IPS DF 6.9 (cell line): ENCODE results near the gene FGF14.

Experiments used
- DNase-seq: peaks from one replicate; pipeline ENCODE4 v3.0.0-alpha.2; 2013; ENCODE audit warnings: low read depth, low spot score
- H3K27ac ChIP-seq: one replicate; pipeline ENCODE4 v1.5.1; 2013; ENCODE audit warnings: low read length, control low read depth
- H3K27me3 ChIP-seq: 2 replicates; pipeline ENCODE4 v1.6.1; 2013; ENCODE audit warnings: mild to moderate bottlenecking, low read length; ENCODE audit not compliant: control insufficient read depth, insufficient read depth
- H3K36me3 ChIP-seq: 2 replicates; pipeline ENCODE4 v1.6.1; 2013; ENCODE audit warnings: low read length; ENCODE audit not compliant: control insufficient read depth, insufficient read depth
- H3K4me1 ChIP-seq: 2 replicates; pipeline ENCODE4 v1.6.1; 2013; ENCODE audit warnings: low read length; ENCODE audit not compliant: control insufficient read depth, insufficient read depth
- H3K4me3 ChIP-seq: 2 replicates; pipeline ENCODE4 v1.5.1; 2013; ENCODE audit warnings: mild to moderate bottlenecking, low read length
- H3K9me3 ChIP-seq: 2 replicates; pipeline ENCODE4 v1.6.1; 2013; ENCODE audit warnings: low read length, inconsistent platforms; ENCODE audit not compliant: control insufficient read depth, insufficient read depth
- WGBS: extraction: QIAGEN DNeasy Blood & Tissue Kit; methylation state at CpG from one replicate; pipeline ENCODE4 v1.1.7; 2013; ENCODE audit warnings: mixed read lengths, missing lambda C conversion rate; ENCODE audit not compliant: insufficient read length, insufficient coverage; 5-methylcytosine and 5-hydroxymethylcytosine counted together

The FGF14 gene

DNA sequence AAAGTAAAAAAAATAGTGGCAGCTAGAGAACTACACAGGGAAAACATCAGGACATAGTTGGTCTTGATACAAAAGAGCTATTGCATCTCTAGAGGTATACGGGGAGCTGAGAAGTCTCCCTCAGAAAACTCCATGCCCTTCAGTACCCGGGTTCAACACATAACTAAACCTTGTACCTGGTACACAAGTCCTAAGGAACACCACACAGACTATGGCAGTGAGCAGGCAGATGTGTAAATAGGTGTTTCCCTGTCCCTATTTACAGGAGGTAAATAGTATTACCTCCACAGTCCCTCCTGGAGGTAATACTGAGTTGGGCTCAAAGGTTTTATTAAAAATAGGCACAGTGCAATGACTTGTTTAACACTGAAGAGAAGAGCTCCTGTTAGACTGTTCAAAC is 5.9 kb downstream of the FGF14 start:
- no peaks in the 10 kb centered on the region; the same call in 1 of the 2 replicates for H3K4me1 ChIP-seq
- no peak for DNase-seq
- H3K36me3 ChIP-seq, result no peaks in the 10 kb centered on the region
- no CpG with 5 or more reads among the region's 2 CpGs for WGBS
- no peaks in the 10 kb centered on the region for H3K9me3 ChIP-seq
- no peak overlapping the region for H3K27ac ChIP-seq
- no peak overlapping the region for H3K4me3 ChIP-seq
- peaks cover 9% of the 10 kb centered on the region; the same call in 1 of the 2 replicates for H3K27me3 ChIP-seq

- Histone ChIP-seq H3K4me1 (no peaks in the 10 kb centered on the region; the same call in 1 of the 2 replicates), H3K27ac (no peak overlapping the region), H3K9me3 (no peaks in the 10 kb centered on the region), H3K27me3 (peaks cover 4% of the 10 kb centered on the region; the same call in 1 of the 2 replicates), H3K36me3 (no peaks in the 10 kb centered on the region), H3K4me3 (peak overlapping the region; percentile 82; the same call in 1 of the 2 replicates)
- no peak for DNase-seq
- no CpG with 5 or more reads among the region's 10 CpGs for WGBS
Observed at GRCh38 chr13:102395174-102395573, 6.7 kb downstream of the FGF14 start.

DNA sequence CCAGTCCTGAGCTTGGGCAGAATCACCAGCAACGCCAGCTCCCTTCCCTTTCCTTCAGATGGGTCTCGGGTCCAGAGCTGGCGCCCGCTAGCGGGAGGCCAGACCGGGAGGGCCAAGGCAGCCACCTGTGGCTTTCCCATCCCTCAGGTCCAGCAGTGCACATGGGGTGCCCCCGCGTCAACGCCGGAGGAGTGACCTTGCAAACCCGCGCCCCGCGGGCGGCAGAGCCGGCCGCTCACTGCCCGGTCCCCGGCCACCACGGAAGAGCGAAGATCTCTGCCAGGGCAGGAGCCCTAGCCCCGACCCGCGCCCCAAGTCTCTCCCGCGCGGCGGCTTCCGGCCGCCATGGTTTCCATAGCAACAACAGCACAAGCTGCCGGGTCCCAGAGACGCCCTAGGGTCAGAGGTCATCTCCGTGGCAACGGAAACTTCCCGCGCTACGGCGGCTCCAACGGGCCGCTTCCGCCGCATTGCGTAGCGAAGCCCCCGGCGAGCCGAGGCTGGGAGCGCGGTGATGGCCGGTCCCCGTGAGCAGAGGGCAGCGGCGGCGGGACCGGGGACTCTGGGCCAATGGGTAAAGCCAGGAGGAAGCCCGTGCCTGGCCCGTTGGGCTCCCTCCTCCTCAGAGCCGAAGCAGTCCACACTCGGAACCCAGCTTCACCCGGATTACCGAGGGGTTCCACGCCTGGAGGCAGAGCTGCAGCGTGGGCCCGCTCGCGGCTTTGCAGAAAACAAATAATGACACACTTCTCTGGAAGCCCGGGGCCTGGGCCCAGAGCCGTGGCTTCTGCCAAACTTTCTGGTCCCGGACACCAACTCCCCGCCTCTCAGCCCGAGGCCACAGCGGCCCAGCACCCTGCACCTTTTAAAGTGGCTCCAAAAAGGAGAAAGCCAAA is 7.4 kb downstream of the FGF14 start:
- H3K4me1 ChIP-seq, result no peaks in the 10 kb centered on the region; the same call in 1 of the 2 replicates
- DNase-seq, result peak; percentile 89
- H3K27me3 ChIP-seq, result peaks cover 2% of the 10 kb centered on the region; the same call in 1 of the 2 replicates
- H3K9me3 ChIP-seq, result no peaks in the 10 kb centered on the region
- no peaks in the 10 kb centered on the region for H3K36me3 ChIP-seq
- H3K4me3 ChIP-seq, result peak overlapping the region; percentile 82; the same call in 1 of the 2 replicates
- no peak overlapping the region for H3K27ac ChIP-seq
- WGBS, result no CpG with 5 or more reads among the region's 72 CpGs

- Histone ChIP-seq H3K27me3 (no peaks in the 10 kb centered on the region), H3K36me3 (no peaks in the 10 kb centered on the region), H3K4me1 (no peaks in the 10 kb centered on the region; the same call in 1 of the 2 replicates), H3K27ac (no peak overlapping the region), H3K9me3 (no peaks in the 10 kb centered on the region), H3K4me3 (no peak overlapping the region)
- DNase-seq, result no peak
- WGBS, result no CpG with 5 or more reads among the region's 7 CpGs
Observed at GRCh38 chr13:102392481-102393209, 9.2 kb downstream of the FGF14 start.

DNA sequence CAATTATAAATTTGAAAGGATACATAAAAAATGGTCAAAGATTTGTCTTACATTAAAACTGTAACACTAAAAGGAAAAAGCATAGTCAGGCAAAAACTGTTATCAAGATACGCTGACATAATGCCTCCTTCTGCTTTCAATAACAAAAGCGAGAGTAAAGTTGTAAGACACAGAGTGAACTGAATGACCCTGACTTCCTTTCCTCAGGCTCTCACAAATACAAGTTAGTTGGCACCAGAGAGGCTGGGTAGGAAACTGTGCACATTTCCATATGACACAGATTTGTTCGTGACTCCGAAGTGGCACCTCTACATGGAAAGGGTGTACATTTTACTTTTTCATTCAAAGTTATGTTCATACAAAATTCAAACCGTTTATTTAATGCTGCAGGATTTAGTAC is 15.4 kb downstream of the FGF14 start:
- H3K4me1 ChIP-seq, result no peaks in the 10 kb centered on the region
- no CpG with 5 or more reads among the region's 5 CpGs for WGBS
- H3K27ac ChIP-seq, result no peak overlapping the region
- H3K36me3 ChIP-seq, result no peaks in the 10 kb centered on the region
- no peak overlapping the region for H3K4me3 ChIP-seq
- no peak for DNase-seq
- H3K27me3 ChIP-seq, result no peaks in the 10 kb centered on the region
- H3K9me3 ChIP-seq, result no peaks in the 10 kb centered on the region

- no CpG with 5 or more reads among the region's 1 CpG for WGBS
- Histone ChIP-seq H3K4me1 (no peaks in the 10 kb centered on the region), H3K27me3 (no peaks in the 10 kb centered on the region), H3K9me3 (no peaks in the 10 kb centered on the region), H3K36me3 (no peaks in the 10 kb centered on the region), H3K4me3 (no peak overlapping the region), H3K27ac (no peak overlapping the region)
- DNase-seq, result no peak
Observed at GRCh38 chr13:102380012-102380411, 21.8 kb downstream of the FGF14 start.

DNA sequence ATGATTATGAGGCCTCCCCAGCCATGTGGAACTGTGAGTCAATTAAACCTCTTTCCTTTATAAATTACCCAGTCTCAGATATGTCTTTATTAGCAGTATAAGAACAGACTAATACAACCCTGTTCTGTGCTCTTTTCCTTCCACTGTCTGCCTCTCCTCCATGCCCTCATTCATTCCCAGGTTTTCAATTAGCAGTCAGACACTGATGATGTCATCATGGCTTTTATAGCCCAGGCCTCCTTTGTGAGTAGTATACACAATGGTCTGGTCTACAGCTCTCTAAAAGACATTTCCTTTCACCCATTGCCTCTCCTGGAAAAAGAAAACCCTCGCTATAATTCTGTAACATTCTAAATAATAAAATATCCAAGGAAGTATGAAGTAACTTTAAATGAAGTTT is 25.5 kb downstream of the FGF14 start:
- Histone ChIP-seq H3K9me3 (no peaks in the 10 kb centered on the region), H3K4me1 (no peaks in the 10 kb centered on the region), H3K27ac (no peak overlapping the region), H3K27me3 (no peaks in the 10 kb centered on the region), H3K36me3 (no peaks in the 10 kb centered on the region), H3K4me3 (no peak overlapping the region)
- WGBS, result no CpG with 5 or more reads among the region's 1 CpG
- no peak for DNase-seq

GRCh38 chr13:102374726-102375125 is 27.1 kb downstream of the FGF14 start:
- H3K4me1 ChIP-seq, result no peaks in the 10 kb centered on the region
- no peak overlapping the region for H3K27ac ChIP-seq
- H3K27me3 ChIP-seq, result no peaks in the 10 kb centered on the region
- DNase-seq, result no peak
- no peaks in the 10 kb centered on the region for H3K36me3 ChIP-seq
- WGBS, result no CpG with 5 or more reads among the region's 1 CpG
- no peak overlapping the region for H3K4me3 ChIP-seq
- H3K9me3 ChIP-seq, result no peaks in the 10 kb centered on the region

GRCh38 chr13:102374233-102374632 is 27.6 kb downstream of the FGF14 start:
- DNase-seq, result no peak
- Histone ChIP-seq H3K27me3 (no peaks in the 10 kb centered on the region), H3K4me3 (no peak overlapping the region), H3K9me3 (no peaks in the 10 kb centered on the region), H3K27ac (no peak overlapping the region), H3K36me3 (no peaks in the 10 kb centered on the region), H3K4me1 (no peaks in the 10 kb centered on the region)

DNA sequence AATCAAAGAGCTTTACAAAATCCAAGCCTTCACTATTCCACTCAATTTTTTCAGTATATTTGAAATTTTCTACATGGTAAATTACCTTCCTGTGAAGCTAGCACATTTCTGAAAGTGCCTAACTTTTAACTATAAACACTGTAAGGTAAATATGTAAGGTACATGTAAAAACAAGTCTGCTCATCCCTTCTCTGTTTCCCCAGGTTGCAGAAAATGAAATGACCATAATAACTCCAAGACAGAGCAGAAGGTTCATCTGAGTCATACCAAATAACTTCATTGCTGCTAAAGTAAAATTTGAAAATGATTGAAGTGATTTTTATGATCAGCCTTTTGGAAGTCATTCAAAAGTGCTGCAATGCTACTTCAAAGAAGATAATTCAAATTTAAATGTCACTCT is 28.6 kb downstream of the FGF14 start:
- Histone ChIP-seq H3K9me3 (no peaks in the 10 kb centered on the region), H3K27me3 (no peaks in the 10 kb centered on the region), H3K4me1 (no peaks in the 10 kb centered on the region), H3K4me3 (no peak overlapping the region), H3K36me3 (no peaks in the 10 kb centered on the region), H3K27ac (no peak overlapping the region)
- no peak for DNase-seq
